SK-N-MC (cell line): ENCODE measurements around the gene CAPN6.

Source experiments
- EZH2 ChIP-seq: fragments of 200-600 bp; sonication (generic); IDR thresholded peaks from one replicate; pipeline ENCODE4 v1.6.1; 2017; ENCODE audit warnings: antibody characterized with exemption
- POLR2AphosphoS5 ChIP-seq: IDR thresholded peaks from 2 replicates; pipeline ENCODE4 v1.6.1; 2012; ENCODE audit warnings: mild to moderate bottlenecking, low read depth, low read length, borderline replicate concordance

GRCh38 chrX:111270339-111270738 lies at the start of gene CAPN6:
- TF ChIP-seq EZH2 (no peak), POLR2AphosphoS5 (no peak)
